NCI-H2107 treated with DMSO at 0.1 percent for 48 hours (cell line): ENCODE data around the gene TMPRSS12.
"Not testable (repeated sequence)": the region's sequence is repeated elsewhere in the genome, so short reads cannot be mapped to it uniquely, and the experiment has no call there.

Experiments used
- DNase-seq: peaks from one replicate; lab custom pipeline; 2025; ENCODE audit not compliant: unreplicated experiment; lab: John Stamatoyannopoulos, UW

The TMPRSS12 gene, protein sequence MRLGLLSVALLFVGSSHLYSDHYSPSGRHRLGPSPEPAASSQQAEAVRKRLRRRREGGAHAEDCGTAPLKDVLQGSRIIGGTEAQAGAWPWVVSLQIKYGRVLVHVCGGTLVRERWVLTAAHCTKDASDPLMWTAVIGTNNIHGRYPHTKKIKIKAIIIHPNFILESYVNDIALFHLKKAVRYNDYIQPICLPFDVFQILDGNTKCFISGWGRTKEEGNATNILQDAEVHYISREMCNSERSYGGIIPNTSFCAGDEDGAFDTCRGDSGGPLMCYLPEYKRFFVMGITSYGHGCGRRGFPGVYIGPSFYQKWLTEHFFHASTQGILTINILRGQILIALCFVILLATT

DNA sequence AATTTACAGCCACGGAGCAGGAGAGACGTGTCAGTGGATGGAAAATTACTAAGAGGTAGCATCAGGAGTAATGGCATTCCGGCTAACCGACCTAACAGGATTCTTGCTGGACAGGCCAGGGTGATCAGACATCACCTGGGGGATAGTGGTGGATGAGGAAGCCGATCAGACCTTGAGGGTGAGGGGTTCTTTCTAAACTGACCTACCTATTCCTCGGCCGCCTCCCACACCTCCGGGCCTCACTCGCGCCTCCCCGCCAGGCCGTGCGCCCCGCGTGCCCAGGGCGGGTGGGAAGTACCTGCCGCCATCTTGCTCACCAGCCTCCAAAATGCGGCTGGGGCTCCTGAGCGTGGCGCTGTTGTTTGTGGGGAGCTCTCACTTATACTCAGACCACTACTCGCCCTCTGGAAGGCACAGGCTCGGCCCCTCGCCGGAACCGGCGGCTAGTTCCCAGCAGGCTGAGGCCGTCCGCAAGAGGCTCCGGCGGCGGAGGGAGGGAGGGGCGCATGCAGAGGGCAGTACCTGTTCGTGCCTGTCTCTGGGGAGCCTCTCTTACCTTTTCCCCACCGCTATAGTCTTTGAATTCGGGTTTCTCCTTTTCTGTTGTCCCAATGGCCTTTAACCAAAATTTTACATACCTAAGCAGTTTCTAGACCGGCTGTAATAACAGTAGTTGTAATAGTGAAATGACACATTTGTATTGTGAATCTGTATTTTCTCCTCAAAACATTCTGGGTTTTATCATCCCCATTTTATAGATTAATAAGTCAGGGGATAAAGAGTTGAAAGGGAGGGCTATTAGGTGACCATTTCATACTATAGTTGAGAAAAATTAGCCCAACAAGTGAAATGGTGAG is at the start of gene TMPRSS12:
Gene TMPRSS12, plus strand, starts transcription at position 290 of the 857 bp plus-strand sequence. Its CDS starts 39 bp downstream, at position 329.
- no peak for DNase-seq

DNA sequence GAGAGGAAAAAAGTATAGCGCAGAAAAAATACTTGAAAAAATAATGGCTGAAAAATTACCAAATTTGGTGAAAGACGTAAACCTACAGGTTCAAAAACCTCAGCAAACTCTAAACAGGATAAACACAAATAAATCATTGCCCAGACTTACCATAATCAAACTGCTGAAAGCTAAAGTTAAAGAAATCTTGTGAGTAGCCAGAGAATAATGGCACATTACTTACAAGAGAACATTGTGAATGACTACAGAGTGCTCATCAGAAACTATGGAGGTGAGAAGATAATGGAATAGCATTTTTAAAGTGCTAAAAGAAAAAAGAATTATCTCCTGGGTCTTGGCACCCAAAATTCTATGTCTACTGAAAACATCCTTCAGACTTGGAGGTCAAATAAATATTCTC is 42.8 kb upstream of the TMPRSS12 start:
- DNase-seq = no peak

DNA sequence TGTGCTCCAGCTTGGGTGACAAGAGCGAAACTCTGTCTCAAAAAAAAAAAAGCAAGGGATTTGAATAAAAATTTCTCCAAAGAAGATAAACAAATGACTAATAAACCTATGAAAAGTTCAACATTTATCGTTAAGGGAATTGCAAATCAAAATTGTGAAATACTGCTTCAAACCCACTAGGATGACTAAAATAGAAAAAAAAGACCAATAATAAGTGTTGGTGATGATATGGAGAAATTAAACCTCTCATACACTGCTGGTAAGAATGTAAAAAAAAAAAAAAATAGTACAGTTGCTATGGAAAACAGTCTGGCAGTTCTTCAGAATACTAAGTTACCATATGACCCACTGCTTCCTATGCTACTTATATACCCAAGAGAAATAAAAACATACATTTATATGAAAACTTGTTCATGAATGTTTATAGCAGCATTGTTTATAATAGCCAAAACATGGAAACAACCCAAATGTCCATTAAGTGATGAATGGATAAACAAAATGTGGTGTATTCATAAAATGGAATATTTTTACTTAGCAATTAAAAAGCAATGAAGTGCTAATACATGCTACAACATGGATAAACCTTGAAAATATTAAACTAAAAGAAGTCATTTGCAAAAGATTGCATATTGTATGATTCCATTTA is 39.4 kb upstream of the TMPRSS12 start:
- DNase-seq = no peak

DNA sequence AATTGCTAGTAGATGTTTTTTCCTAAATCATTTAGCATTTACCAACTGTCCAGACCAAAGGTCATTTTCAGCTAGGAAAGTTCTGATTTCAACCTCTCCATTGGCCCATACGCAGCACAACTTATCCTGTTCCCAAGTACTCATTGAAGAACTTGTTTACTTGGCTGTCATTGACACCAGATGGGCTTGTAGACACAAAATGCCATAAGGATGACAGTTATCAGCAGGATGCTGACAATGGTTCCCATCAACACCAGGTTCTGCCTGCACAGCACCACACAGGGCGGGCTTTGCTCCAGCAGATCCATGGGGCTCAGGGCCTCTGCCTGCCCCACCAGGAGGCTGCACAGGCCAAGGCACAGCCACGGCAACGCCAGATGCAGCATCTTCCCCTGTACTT is 36.5 kb upstream of the TMPRSS12 start:
- DNase-seq = no peak

DNA sequence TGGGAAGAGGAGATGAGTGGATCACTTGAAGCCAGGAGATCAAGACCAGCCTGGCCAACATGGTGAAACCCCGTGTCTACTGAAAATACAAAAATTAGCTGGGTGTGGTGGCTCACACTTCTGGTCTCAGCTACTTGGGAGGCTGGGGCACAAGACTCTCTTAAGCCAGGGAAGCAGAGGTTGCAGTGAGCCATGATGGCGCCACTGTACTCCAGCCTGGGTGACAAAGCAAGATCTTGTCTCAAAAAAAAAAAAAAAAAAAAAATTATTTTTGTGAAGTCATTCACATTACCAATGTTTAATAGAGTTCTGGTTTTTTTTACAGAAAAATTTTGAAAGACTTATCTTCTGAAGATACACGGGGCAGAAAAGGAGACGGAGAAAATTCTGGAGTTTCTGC is 33.6 kb upstream of the TMPRSS12 start:
- not testable (repeated sequence) for DNase-seq

DNA sequence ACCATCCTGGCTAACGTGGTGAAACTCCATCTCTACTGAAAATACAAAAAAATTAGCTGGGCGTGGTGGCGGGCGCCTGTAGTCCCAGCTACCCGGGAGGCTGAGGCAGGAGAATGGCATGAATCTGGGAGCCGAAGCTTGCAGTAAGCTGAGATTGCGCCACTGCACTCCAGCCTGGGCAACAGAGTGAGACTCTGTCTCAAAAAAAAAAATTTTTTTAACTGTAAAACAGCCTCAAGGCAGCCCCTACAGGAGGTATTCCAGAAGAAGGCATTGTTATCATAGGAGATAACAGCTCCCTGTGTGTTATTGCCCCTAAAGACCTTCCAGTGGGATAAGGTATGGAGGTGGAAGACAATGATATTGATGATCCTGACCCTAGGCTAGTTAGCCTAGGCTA is 27.8 kb upstream of the TMPRSS12 start:
- not testable (repeated sequence) for DNase-seq

DNA sequence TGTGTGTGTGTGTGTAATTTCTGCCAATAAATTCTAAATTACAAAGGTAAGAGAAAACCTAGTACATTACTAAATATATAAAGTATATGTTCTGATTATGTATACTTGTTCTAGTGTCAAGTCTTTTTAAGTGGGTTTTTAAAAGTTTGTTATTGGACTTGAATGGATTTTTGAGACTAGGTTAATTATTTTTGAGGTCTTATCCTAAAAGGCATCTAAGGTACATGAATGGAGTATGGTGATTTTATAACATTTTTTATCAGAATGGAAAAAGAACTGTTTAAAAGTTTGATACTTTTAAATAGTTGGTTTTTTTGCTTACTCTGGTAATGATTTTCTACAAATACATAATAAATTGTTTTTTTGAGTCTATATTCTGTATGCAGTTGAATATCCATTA is 22.5 kb upstream of the TMPRSS12 start:
- no peak for DNase-seq

DNA sequence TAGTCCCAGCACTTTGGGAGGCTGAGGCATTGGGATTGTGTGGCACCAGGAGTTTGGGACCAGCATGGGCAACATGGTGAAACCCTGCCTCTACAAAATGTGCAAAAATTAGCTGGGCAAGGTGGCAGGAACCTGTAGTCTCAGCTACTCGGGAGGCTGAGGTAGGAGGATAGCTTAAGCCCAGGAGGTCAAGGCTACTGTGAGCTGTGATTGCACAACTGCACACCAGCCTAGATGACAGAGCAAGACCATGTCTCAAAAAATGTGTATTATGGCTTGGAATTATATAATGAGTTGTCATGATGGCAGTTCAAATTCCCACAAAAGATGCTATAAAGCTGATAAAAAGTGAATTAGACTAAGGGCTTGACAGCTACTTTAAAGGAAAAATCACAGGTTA is 20.6 kb upstream of the TMPRSS12 start:
- no peak for DNase-seq

DNA sequence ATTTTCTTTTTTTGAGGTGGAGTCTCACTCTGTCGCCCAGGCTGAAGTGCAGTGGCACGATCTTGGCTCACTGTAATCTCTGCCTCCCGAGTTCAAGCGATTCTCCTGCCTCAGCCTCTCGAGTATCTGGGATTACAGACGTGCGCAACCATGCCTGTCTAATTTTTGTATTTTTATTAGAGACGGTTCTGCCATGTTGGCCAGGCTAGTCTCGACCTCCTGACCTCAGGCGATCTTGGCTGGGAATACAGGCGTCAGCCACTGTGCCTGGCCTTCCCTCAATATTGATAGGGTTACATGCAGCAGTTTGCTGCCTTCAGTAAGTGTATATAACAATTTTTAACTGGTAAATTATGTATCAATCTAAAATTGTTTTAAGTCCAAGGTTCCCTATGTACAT is 19.0 kb upstream of the TMPRSS12 start:
- not testable (repeated sequence) for DNase-seq

DNA sequence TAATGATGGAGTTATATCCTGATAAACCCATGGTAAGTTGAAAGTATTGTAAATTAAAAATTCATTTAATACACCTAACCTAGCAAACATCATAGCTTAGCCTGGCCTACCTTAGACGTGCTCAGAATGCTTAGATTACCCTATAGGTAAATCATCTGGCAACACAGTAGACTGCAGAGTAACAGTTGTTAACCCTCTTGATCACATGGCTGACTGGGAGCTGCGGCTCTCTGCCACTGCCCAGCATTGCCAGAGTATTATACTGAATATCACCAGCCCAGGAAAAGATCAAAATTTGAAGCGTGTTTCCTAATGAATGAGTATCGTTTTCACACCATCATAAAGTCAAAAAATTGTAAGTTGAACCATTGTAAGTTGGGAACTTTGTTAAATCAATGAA is 17.8 kb upstream of the TMPRSS12 start:
- no peak for DNase-seq

DNA sequence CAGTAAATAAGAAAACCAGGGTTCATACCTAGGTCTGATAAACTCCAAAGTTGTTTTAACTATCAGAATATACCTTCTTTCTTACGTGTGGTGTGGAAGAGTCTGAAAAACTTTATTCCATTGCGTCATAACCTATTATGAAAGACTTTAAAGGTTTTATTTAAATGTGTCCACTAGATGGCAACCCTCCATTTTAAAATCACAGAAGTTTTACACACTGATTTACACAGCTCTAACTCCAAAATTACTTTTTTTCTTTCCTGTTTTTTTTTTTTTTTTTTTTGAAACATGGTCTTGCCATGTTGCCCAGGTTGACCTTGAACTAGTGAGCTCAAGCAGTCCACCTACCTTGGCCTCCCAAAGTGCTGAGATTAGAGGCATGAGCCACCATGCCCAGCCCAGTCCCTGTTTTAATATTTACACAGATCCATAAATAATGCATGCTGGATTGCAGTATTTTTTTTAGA is 17.3 kb upstream of the TMPRSS12 start:
- peak; percentile 56 for DNase-seq

DNA sequence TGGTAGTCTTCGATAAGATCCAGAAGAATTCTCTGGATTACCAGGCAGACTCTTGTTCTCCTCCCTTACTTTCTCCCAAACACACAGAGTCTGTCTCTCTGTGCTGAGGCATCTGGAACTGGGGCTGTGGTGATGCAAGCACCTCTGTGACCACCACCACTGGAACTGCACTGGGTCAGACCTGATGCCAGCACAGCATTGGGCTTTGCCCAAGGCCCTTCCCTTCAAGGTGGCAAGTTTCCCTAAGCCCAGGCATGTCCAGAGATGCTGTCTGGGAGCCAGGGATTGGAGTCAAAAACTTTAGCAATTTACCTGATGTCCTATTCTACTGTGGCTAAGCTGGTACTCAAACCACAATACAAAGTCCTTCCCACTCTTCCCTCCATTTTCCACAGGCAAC is 14.6 kb upstream of the TMPRSS12 start:
- no peak for DNase-seq

DNA sequence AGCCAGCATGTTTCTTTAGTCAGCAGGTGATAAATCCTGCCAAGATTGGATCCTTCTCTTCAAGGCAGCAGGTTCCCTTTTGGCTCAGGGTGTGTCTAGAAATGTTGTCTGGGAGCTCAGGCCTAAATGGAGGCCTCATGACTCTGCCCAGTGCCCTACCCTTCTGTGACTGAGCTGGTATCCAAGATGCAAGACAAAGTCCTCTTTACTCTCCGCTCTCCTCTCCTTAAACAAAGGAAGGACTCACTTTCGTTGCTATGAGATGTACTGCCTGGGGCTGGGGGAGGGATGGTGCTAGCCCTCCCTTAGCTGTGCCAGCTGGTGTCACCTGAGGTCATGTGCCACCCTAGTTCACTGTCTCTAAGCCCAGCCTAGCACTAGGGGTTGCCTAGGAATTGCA is 13.8 kb upstream of the TMPRSS12 start:
- no peak for DNase-seq

DNA sequence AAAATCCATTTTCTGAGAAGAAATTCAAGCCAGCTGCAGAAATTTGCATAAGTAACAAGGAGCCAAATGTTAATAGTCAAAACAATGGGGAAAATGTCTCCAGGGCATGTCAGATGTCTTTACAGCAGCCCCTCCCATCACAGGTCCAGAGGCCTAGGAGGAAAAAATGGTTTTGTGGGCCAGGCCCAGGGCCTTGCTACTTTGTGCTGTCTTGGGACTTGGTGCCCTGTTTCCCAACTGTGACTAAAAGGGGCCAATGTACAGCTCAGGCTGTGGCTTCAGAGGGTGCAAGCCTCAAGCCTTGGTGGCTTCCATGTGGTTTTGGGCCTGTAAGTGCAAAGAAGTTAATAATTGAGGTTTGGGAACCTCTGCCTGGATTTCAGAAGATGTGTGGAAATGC is 8.9 kb upstream of the TMPRSS12 start:
- not testable (repeated sequence) for DNase-seq

DNA sequence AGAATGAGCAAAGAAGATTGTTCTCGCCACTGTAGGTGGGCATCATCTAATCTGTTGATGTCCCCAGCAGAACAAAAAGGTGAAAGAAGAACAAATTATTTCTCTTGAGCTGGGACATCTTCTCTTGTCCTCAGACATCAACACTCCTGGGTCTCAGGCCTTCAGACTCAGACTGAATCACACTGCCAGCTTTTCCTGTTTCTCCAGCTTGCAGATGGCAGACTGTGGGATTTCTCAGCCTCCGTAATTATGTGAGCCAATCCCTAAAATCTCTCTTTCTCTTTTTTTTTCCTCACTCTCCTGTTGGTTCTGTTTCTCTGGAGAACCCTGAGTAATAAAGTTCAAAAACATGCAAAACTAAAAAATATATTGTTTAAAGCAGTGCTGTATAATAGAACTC is 3.7 kb upstream of the TMPRSS12 start:
- DNase-seq = no peak

DNA sequence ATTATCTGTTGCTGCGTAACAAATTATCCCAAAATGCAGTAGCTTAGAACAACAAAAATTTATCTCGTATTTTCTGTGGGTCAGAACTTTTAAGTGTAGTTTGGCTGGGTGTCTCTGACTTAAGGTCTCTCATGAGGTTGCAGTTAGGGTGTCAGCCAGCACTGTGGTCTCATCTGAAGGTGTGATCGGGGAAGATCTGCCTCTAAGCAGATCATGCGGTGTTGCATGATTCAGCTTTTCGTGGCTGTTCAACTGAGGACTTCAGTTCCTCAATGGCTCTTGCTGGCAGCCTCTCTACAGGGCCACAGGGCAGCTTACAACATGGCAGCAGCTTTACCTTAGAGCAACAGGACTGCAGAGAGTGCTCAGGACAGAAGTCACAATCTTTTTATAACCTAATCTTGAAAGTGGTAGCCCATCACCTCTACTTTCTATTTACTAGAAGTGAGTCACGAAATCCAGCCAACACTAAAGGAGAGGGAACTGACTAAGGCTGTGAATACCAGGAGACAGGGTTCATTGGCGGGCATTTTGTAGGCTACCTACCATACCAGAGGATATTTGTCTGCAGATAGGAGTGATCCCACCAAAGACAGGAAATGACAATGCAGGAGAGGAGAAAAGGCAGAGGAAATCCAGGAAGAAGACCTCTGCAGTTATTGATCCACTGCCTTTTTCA is 1.8 kb upstream of the TMPRSS12 start:
- no peak for DNase-seq

DNA sequence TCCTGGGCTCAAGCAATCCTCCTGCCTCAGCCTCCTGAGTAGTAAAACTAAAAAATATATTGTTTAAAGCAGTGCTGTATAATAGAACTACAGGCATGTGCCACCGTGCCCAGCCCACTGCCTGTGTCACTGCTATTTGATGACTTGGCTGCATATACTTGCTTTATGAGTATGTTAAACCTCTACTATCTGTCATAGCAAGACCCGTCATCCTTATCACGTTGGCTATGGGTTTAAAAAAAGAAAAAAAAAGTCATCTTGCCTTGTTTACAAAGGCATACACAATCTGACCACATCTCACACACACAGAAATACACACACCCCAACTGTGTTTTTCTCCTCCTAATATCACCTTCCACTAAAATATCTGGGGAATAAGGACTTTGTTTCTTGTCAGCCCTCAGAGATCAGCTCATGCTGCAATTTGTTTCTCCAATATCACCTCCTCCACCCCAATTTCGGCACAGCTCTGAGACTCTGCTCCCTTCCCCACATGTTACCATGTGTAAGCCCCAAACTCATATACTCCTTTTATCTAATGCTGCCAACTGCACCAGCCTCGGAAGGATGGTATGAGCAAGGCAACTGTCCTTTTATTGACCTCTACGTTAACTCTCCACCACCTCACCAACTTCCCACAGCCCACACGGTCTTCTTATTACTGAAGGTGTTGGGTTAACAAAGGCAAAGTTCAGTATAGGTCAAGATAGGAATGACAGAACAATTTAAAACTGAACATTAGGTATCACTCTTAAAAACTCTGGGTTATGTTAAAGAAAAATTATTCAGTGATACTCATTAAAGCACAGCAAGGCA is 802 bp upstream of the TMPRSS12 start:
- no peak for DNase-seq

DNA sequence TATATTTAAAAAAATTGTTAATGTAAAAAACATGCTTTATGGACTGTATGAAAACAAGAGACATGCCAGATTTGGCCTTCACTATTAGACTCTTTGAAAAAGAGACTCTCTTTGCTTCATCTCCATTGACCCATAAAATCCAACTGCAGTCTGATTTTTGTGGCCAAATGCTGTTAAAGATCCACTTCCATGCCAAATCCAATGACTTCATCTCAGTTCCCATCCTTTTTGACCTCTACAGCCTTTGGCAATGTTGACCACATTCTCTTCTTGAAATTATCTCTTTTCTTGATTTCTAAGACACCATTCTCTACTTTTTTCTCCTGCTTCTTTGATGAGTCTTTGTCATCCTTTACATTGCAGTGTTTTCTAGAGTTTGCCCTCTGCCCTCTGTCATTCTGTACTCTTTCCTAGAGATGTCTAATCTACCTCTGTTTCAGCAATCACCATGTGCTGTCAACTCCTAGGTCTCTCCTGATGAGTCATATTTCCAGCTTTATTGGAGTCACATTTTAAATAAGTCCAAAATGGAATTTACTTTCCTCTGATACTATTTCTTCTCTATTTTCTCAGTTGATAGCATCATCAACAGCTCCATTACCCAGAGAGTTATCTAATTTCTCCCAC is 2.4 kb downstream of the TMPRSS12 start:
- no peak for DNase-seq

DNA sequence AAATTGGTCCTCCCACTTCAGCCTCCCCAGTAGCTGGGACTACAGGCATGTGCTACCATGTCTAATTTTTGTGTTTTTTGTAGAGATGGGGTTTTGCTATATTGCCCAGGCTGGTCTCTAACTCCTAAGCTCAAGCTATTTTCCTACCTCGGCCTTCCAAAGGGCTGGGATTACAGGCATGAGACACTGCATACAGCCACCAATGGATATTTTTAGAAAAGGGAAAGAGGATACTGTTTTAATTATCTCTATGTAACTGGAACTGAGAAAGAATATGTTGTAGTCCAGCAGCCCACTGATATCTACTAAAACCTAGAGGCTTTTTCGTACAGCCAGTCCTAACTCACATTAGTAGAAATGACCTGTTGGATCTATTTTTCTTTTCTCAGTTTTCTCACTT is 6.2 kb downstream of the TMPRSS12 start:
- DNase-seq = no peak

DNA sequence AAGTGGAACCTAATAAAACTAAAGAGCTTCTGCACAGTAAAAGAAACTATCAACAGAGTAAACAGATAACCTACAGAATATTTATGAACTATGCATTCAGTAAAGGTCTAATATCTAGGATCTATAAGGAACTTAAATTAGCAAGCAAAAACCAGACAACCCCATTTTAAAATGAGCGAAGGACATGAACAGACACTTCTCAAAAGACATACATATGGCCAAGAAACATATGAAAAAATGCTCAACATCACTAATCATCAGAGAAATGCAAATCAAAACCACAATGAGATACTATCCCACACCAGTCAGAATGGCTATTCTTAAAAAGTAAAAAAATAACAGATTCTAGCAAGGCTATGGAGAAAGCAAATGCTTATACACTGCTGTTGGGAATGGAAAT is 12.5 kb downstream of the TMPRSS12 start:
- not testable (repeated sequence) for DNase-seq
